G401 (cell line): ENCODE measurements around the gene NUCKS1. TPM values are rescaled to one million over a fixed set of nuclear protein-coding genes. Genes with fewer than 3 reads are reported as not detected.
A peak's percentile ranks its signal among the peaks of the same experiment; 100 is the strongest.

Source experiments
- DNase-seq: peaks from one replicate; pipeline ENCODE4 v3.0.0-alpha.2; 2015; ENCODE audit warnings: low spot score
- in situ Hi-C: cut with HindIII; loops from 2 replicates; pipeline ENCODE4 v1.10.0; 2016; ENCODE audit warnings: low sequenced_read_pairs, mixed read lengths
- total RNA-seq: library from RNA; depleted of rRNA; stranded (reverse); fragments of >200 nt; shearing (Covaris generic); gene quantifications from 2 replicates; pipeline ENCODE4 v1.2.3, GENCODE V29; 2014

NUCKS1 gene
- total RNA-seq, 1 experiment from 2014 or later, result 190 TPM

GRCh38 chr1:205678286-205679111 lies 71.5 kb downstream of the NUCKS1 start:
- DNase-seq, result no peak
- in situ Hi-C loops, result no loop called here

DNA sequence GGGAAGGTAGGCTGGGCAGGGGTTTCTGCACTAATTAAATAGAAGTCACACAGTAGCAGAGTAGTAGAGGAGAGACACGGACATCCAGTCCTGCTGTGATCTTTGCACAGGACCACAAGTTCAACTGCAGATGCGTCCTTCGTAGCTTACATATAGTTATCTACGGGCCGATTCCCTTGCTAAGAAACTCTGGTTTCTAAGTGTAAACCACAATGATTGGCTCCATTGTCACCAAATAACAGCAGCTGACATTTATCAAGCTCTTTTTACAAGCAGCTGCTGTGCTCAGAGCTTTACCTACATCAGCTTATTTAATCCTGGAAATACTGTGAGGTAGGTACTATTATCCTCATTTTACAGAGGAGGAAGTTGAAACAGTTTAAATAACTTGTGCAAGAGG lies 72.8 kb downstream of the NUCKS1 start:
- in situ Hi-C loops, result no loop called here
- no peak for DNase-seq

GRCh38 chr1:205676597-205676996 lies 73.4 kb downstream of the NUCKS1 start:
- in situ Hi-C loops, result no loop called here
- no peak for DNase-seq

DNA sequence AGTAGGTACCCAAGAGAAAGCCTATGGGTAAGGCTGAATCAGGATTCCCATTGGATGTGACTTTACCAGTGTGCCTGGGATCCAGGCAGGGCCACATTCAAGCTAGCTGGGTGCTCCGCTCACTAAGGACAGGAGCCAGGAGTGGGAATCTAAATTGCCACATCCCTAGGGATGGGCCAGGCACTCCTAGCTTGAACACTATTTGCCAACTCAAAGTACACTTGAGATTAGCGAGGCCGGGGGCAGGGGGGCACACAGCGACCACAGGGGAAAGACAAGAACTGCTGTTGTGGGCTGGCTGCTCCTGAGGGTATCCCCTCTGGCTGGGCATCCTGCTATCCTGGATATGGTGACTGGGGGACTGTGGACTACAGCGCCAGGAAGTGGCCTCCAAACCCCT lies 74.0 kb downstream of the NUCKS1 start:
- no peak for DNase-seq
- in situ Hi-C loops, result no loop called here

- DNase-seq, result no peak
- in situ Hi-C loops, result no loop called here
Observed at GRCh38 chr1:205675247-205675646, 74.7 kb downstream of the NUCKS1 start.

DNA sequence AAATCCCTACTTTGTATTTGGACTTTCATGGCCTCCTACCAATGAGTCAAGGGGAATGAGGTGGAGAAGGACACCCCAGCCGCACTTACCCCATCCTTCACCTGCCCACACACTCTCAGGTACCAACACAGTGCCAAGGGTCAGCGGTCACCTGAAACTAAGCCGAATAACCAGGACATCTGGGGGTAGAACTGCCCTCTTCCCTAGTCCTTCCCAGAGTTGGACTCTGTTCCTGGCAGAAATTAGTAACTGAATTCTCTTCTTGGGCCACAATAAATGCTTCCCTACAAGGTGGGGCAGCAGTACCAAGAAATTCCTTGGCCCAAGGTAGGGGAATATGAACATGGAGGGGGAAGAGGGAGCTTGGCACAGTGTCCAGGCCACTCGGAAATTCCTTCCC lies 77.0 kb downstream of the NUCKS1 start:
- in situ Hi-C loops, result no loop called here

GRCh38 chr1:205672395-205672889 lies 77.5 kb downstream of the NUCKS1 start:
- DNase-seq, result no peak
- in situ Hi-C loops, result no loop called here

More for the DNA sequence above, 77.0 kb downstream of the NUCKS1 start:
- DNase-seq, result no peak

DNA sequence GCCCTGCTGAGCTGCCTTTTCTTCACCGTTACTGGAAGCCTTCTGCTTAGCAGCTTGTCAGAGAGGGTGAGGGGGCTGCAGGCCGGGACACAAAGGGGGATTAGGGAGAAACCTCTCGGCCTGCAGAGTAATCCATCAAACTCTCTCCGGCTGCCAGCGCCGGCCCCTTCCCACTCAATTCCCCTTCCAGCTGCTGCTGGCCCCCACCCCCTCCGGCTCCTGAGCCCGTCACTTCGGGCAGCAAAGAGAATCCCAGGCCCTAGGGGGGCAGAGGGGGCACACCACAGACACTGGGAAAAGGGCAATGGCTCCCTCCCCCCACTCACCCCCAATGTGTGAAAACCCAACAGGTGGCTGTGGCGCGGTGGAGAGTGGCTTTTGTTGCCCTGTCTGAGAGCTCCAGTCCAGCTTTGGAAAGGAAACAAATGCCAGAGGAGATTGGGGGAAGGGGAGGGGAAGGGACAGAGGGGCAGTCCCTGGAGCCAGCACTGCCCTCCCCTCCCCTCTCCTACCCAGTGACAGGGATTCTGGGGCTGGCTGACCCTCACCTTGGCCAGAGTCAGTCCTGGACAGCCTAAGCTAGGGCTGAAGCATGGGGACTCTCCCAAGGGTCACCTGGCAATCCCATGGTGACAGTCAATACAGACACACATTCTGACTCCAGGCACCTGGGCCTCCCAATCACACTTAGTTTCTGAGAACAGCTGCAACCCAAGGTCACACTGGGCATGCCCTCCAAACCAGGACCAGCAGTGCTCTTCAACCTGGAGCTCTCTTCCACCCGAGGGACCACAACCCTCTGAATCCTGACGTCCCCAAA lies 79.2 kb downstream of the NUCKS1 start:
- in situ Hi-C loops, result no loop called here
- DNase-seq, result no peak

GRCh38 chr1:205670150-205670446 lies 79.9 kb downstream of the NUCKS1 start:
- DNase-seq, result no peak
- in situ Hi-C loops, result no loop called here

DNA sequence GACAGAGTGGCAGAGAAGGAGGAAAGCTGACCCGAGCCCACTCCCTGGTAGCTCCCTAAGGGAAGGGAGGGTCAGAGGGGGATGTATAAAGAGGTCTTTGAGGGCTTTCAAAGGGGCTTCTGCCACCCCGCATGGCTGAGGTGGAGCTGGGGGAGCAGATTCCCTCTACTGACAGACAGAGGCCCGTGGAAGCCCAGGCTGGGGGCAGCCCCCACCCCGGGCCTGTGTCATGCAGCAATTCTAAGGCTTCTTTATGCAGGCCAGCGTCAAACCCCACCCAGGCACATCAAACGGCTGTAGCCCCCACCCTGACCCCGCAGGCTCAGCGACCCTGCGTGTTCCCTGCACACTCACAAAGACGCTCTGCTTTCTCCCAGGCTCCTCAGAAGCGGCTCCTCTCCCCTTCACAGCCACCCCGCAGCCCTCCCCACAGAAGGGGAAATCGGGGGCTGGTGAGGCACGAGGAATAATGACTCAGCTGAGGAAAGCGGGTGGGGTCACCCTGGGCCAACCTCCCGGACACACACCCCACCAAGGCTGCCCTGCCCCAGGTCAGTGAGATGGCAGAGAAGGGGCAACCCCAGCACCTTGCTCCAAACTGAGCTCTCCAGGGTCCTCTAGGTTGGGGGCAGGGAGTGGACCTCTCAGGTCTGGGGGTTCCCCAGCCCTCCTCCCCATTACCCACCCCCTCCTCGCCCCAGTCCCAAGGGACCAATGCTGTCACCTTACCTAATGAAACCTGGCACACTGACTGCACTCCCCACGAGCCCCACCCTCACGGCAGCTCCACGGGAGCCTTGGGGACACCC lies 80.4 kb downstream of the NUCKS1 start:
- no peak for DNase-seq
- in situ Hi-C loops, result no loop called here

- in situ Hi-C loops, result no loop called here
- DNase-seq, result no peak
Observed at GRCh38 chr1:205668951-205669340, 81.0 kb downstream of the NUCKS1 start.

GRCh38 chr1:205667909-205668643 lies 81.9 kb downstream of the NUCKS1 start:
- in situ Hi-C loops, result no loop called here

GRCh38 chr1:205666372-205667166 lies 83.4 kb downstream of the NUCKS1 start:
- in situ Hi-C loops, result no loop called here
- DNase-seq, result no peak

More at GRCh38 chr1:205667909-205668643, 81.9 kb downstream of the NUCKS1 start:
- DNase-seq, result no peak

DNA sequence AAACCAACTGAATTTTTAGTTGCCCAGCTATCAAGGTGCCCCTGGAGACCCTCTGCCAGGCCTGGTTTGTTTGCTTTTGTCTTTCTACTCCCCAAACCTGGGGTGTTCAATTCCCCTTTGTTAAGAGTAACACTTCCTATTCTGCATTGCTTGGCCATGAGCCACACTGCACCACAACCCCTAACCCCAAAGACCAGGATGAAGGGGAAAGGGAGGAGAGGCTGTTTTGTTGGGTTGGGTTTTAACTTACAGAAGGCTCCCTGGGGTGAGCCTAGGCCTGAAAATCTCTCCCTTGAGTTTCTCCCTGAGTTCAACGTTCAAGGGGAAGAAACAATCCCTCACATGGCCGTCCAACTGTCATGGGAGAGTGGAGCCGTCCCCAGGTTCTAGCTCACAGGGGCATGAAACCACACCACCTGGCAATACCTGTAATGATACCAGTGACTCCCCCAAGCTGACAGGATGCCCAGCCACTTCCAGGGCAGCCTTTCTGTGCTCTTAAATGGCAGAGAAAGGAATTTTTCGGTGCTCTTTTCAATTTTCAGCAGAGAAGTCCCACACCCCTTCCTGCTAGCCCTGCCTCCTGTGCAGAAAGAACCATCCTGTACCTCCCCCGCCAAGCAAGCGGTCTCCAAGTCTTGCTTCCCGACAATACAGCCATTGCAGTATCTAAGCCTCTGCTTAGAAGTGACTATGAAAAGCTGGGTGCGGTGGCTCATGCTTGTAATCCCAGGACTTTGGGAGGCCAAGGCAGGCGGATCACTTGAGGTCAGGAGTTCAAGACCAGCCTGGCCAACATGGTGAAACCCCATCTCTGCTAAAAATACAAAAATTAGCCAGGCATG lies 84.6 kb downstream of the NUCKS1 start:
- DNase-seq, result no peak
- in situ Hi-C loops, result no loop called here

GRCh38 chr1:205664399-205665017 lies 85.5 kb downstream of the NUCKS1 start:
- DNase-seq, result peak; percentile 45
- in situ Hi-C loops, result no loop called here

DNA sequence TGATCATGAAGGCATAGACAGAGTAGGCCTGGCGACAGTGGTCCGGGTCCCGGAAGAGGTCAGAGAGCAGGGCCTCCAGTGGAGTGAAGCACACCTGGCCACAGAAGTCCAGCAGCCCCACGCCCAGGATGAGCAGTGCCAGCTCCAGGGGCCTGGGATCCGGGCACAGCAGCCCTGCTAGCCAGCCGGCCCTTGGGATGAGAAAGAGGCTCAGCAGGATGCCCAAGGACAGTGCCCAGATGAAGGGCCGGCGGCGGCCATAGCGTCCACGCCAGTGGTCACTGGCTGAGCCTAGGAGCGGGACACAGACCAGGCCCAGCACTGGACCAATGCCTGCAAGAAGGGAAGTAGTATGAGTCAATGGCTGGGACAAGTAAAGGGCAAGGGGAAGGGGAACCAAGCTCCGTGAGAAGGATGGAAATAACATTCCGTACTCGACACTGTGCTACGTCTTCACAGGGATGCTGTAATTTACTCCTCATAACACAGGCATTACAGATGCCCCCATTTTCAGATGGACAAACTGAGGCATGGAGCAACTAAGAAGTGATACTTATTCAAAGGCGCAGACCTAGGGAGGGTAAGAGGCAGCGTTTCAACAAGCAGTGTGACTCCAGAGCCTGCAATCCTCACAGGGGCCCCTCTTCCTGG lies 86.6 kb downstream of the NUCKS1 start:
- in situ Hi-C loops, result no loop called here
- no peak for DNase-seq
